ENCODE measurements around the gene GAS2L3. TPM values are rescaled to one million over a fixed set of nuclear protein-coding genes. Genes with fewer than 3 reads are reported as not detected.
"Not testable (repeated sequence)": the region's sequence is repeated elsewhere in the genome, so short reads cannot be mapped to it uniquely, and the experiment has no call there.

The GAS2L3 gene
- total RNA-seq, 1 experiment from 2014 or later = not detected

- no peak for DNase-seq (ENCODE audit: low read depth)
These were observed 947 bp downstream of the GAS2L3 start for GRCh38 chr12:100574187-100575074.

GRCh38 chr12:100576331-100577036 is 3.0 kb downstream of the GAS2L3 start:
- peak; percentile 64 for DNase-seq (ENCODE audit: low read depth)

GRCh38 chr12:100578923-100579322 is 5.4 kb downstream of the GAS2L3 start:
- no peak for DNase-seq (ENCODE audit: low read depth)

DNA sequence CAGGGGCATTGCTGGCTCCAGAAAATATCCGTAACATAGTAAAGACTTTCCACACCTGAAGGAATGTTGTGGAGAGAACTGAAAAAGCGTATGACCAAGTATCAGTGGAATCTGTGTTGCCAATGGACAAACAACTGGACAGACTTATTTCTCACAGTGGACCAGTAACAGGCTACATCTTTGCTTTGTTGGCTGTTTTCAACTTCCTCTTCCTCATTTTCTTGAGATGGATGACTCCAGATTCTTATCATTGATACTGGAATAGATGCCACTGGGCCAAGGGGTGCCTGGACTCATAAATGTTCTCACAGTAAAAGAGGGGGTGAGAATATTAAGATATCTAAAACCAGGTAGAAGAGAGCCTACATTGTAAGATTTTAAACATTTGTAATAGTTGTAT is 6.4 kb downstream of the GAS2L3 start:
- no peak for DNase-seq (ENCODE audit: low read depth)

DNA sequence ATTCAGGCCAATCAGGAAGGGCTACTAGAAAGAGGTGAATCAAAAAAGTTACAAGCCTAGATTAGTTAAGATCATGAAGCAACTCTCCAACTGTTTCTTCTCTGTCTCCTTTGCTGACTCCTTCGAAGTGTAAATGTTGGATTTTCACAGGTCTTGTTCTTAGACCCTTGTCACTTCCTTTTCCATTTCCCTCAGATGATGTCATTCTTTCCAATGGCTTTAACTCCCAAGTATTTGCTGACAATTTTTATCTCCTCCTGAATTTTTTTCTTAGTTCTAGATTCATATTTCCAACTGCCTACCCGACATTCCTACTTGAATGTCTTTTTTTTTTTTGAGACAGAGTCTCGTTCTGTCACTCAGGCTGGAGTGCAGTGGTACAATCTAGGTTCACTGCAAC is 10.8 kb downstream of the GAS2L3 start:
- DNase-seq (ENCODE audit: low read depth) = no peak

DNA sequence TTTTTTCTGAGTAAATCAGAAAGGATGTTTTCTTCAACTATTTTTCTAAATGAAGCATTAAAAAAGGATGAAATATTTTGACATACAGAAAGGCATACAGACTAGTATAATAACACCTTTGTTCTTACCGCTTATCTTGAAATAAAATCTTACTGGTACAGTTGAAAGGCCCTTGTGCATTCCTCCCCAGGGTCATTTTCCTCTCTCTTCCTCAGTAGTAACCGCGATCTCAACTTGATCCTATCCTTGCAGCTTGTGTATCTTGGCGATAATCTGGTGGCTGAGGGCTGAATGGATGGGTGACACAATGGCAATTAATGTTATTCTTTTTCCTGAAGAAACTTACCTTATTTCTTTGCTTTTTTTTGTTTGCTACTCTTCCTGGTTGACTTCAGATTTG is 18.5 kb downstream of the GAS2L3 start:
- no peak for DNase-seq (ENCODE audit: low read depth)

DNA sequence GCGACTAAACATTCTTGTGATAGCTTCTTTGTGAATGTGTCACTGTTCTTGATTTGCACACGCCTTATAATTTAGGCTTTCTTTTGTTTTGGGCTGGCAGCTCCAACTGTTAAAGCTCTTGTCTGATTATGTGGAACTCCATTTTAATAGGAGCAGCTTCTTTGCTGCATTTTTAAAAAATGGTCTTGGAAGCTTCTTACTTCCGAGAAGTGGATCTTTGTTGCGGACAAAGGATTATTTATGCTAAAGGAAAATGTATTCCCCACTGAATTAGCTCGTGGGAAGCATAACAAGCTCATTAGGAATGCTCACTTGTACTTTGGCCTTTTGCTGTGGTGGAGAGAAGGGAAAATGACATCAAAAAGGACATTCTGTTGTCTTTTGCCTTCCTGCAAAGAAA is 20.0 kb downstream of the GAS2L3 start:
- no peak for DNase-seq (ENCODE audit: low read depth)

GRCh38 chr12:100601626-100602025 is 28.1 kb downstream of the GAS2L3 start:
- no peak for DNase-seq (ENCODE audit: low read depth)

DNA sequence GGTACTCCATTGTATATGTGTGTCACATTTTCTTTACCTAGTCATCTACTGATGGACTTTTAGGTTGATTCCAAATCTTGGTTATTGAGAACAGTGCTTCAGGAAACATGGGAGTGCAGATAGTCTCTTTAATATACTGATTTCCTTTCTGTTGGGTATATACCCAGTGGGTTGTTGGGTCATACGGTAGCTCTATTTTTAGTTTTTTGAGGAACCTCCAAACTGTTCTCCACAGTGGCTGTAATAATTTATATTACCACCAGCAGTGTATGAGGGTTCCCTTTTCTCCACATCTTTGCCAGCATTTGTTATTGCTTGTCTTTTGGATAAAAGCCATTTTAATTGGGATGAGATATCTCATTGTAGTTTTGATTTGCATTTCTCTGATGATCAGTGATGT is 29.5 kb downstream of the GAS2L3 start:
- DNase-seq (ENCODE audit: low read depth) = not testable (repeated sequence)

DNA sequence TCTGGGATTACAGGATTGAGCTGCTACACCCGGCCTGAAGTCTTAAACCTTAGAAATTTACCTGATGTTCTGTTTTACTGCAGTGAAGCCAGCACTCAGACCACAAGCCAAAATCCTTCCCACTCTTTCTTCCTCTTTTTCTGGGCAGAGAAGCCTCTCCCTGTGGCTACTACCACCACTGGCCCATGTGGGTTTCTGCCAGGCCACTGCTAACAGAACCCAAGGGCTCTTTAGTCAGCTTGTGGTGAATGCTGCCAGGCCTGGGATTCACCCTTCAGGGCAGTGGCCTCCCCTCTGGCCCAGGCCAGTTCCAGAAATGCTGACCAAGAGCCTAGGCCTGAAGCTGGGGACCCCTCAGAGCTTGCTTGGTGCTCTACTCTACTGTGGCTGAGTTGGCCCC is 35.3 kb downstream of the GAS2L3 start:
- DNase-seq (ENCODE audit: low read depth) = no peak

GRCh38 chr12:100610666-100611430 is 37.4 kb downstream of the GAS2L3 start:
- DNase-seq (ENCODE audit: low read depth) = no peak

- no peak for DNase-seq (ENCODE audit: low read depth)
These were observed 39.1 kb downstream of the GAS2L3 start for GRCh38 chr12:100612606-100613005.

- no peak for DNase-seq (ENCODE audit: low read depth)
These were observed 51.1 kb downstream of the GAS2L3 start for GRCh38 chr12:100624571-100624970.

- no peak for DNase-seq (ENCODE audit: low read depth)
These were observed 59.0 kb downstream of the GAS2L3 start for GRCh38 chr12:100632445-100632892.

DNA sequence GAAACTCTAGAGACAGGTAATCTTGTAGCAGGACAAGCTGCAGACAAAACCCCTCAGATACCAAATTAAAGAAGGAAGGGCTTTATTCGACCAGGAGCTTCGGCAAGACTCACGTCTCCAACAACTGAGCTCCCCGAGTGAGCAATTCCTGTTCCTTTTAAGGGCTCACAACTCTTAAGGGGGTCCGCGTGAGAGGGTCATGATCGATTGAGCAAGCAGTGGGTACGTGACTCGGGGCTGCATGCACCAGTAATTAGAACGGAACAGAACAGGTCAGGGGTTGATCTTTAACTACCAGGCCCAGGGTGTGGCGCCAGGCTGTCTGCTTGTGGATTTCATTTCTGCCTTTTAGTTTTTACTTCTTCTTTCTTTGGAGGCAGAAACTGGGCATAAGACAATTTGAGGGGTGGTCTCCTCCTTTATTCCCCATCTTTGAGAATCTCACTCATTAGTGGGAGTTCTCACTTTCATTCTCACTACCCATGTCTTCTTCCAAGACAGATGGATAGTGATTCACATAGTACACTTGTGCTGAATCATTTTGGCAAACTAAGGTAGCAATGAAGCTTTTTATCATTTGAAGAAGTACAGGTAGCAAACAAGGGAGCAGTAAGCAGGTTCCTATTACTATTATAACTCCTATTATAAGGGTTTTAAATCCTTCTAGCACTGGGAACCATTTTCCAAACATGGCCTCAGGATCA is 59.8 kb downstream of the GAS2L3 start:
- not testable (repeated sequence) for DNase-seq (ENCODE audit: low read depth)

- DNase-seq (ENCODE audit: low read depth) = no peak
These were observed 69.8 kb downstream of the GAS2L3 start for GRCh38 chr12:100643246-100643645.

GRCh38 chr12:100646896-100647295 is 73.4 kb downstream of the GAS2L3 start:
- no peak for DNase-seq (ENCODE audit: low read depth)

GRCh38 chr12:100651108-100651507 is 77.6 kb downstream of the GAS2L3 start:
- DNase-seq (ENCODE audit: low read depth) = no peak

DNA sequence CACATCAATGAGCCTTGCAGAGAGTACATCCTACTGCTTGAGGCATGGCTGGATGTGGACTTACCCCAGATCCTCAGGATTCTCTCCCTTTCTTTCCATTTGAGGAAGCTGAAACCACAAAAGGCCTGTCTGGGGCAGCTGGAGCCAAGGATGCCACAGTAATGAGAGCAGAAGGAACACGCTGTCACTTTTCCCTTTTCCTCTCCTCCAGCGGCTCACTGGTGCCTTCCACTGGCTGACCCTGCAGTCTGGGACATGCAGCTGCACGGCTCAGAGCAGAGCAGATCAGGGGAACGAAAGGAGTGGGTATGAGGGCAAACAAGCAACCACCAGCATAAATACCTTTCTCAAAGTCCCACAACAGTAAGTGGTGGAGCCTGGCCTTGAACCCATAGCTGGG is 78.2 kb downstream of the GAS2L3 start:
- DNase-seq (ENCODE audit: low read depth) = no peak

DNA sequence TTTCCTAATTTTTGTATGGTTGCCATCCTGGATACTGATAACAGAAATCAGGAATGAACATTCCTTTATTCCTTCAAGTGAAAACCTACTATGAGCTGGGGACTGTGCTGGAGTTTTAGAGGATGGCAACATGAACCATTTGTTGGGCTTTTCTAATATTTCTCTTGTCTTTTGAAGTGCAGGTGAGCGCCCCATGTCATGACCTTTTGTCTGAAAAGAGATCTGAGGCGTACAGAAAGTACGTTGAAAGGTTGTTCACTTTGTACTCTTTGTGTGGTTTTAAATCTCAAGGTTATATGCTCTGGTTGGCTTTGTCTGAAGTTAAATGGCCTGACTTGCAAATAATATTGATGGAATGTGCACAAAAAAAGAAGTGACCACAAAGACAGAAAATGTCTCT is 79.0 kb downstream of the GAS2L3 start:
- DNase-seq (ENCODE audit: low read depth) = no peak

GRCh38 chr12:100656141-100656540 is 82.7 kb downstream of the GAS2L3 start:
- no peak for DNase-seq (ENCODE audit: low read depth)

Data from HT1080 (cell line).